WTC11 (cell line): ENCODE data around the gene IPPK. TPM values are rescaled to one million over a fixed set of nuclear protein-coding genes. Genes with fewer than 3 reads are reported as not detected.
A peak's percentile ranks its signal among the peaks of the same experiment; 100 is the strongest.

Experiments
- ATAC-seq: fragments of 200-7000 bp; cut with Tn5 transposase; 2 replicates; pipeline ENCODE4 v1.10.0; 2021; ENCODE audit warnings: mild to moderate bottlenecking, moderate library complexity
- CTCF ChIA-PET: fragments of 300-600 bp; sonication (Branson Sonifier 250); formaldehyde crosslinking; loops from one replicate; lab custom pipeline; 2021; ENCODE audit warnings: antibody characterized with exemption; lab: Charles Lee
- POLR2A ChIA-PET: fragments of 350-600 bp; sonication (Branson Sonifier 250); formaldehyde crosslinking; loops from one replicate; lab custom pipeline; 2021; ENCODE audit warnings: antibody characterized with exemption; lab: Charles Lee
- DNase-seq: peaks from one replicate; pipeline ENCODE4 v3.0.0; 2021; ENCODE audit warnings: low spot score
- H3K27ac Mint-ChIP-seq: 2 replicates; pipeline ENCODE4 v1.8.0; 2021; ENCODE audit warnings: mixed read lengths
- H3K27me3 Mint-ChIP-seq: 2 replicates; pipeline ENCODE4 v1.8.0; 2021; ENCODE audit warnings: low read depth, mild to moderate bottlenecking, moderate library complexity, mixed read lengths
- H3K36me3 Mint-ChIP-seq: 2 replicates; pipeline ENCODE4 v1.8.0; 2021; ENCODE audit warnings: mixed read lengths
- H3K4me1 Mint-ChIP-seq: 2 replicates; pipeline ENCODE4 v1.8.0; 2022; ENCODE audit warnings: mixed read lengths
- H3K4me3 Mint-ChIP-seq: 2 replicates; pipeline ENCODE4 v1.8.0; 2021; ENCODE audit warnings: mild to moderate bottlenecking, moderate library complexity, mixed read lengths
- H3K9me3 Mint-ChIP-seq: 2 replicates; pipeline ENCODE4 v1.8.0; 2021; ENCODE audit warnings: mixed read lengths
- AFF4 ChIP-seq: sonication (generic); formaldehyde crosslinking; IDR thresholded peaks from 2 replicates; pipeline ENCODE4 v1.8.1; 2023; ENCODE audit warnings: mild to moderate bottlenecking, missing genetic modification reagents, borderline replicate concordance
- ATF1 ChIP-seq: sonication (generic); formaldehyde crosslinking; IDR thresholded peaks from 2 replicates; pipeline ENCODE4 v1.8.1; 2023; ENCODE audit warnings: mild to moderate bottlenecking, moderate library complexity, missing genetic modification reagents
- CBFB ChIP-seq: sonication (generic); formaldehyde crosslinking; IDR thresholded peaks from 2 replicates; pipeline ENCODE4 v1.8.1; 2022; ENCODE audit warnings: mild to moderate bottlenecking, low read depth, missing genetic modification reagents
- ELF4 ChIP-seq: sonication (generic); formaldehyde crosslinking; IDR thresholded peaks from 2 replicates; pipeline ENCODE4 v1.8.1; 2022; ENCODE audit warnings: low read depth, mild to moderate bottlenecking, moderate library complexity, missing genetic modification reagents
- EMX1 ChIP-seq: fragments of 250-450 bp; sonication (Bioruptor Pico); IDR thresholded peaks from 2 replicates; pipeline ENCODE4 v1.8.0; 2021; ENCODE audit warnings: mild to moderate bottlenecking
- HMGA2 ChIP-seq: fragments of 250-450 bp; sonication (Bioruptor Pico); IDR thresholded peaks from 2 replicates; pipeline ENCODE4 v1.4.0; 2021; ENCODE audit warnings: mild to moderate bottlenecking, moderate library complexity
- KAT7 ChIP-seq: sonication (generic); formaldehyde crosslinking; IDR thresholded peaks from 2 replicates; pipeline ENCODE4 v1.8.1; 2023; ENCODE audit warnings: missing genetic modification reagents, mild to moderate bottlenecking, borderline replicate concordance
- MAX ChIP-seq: sonication (generic); formaldehyde crosslinking; IDR thresholded peaks from 2 replicates; pipeline ENCODE4 v1.8.0; 2022; ENCODE audit warnings: mild to moderate bottlenecking, missing genetic modification reagents
- NR1H2 ChIP-seq: sonication (generic); formaldehyde crosslinking; IDR thresholded peaks from 2 replicates; pipeline ENCODE4 v1.9.0; 2021; ENCODE audit warnings: mild to moderate bottlenecking, moderate library complexity, missing genetic modification reagents
- RORB ChIP-seq: fragments of 250-450 bp; sonication (Bioruptor Pico); IDR thresholded peaks from 2 replicates; pipeline ENCODE4 v1.9.0; 2021; ENCODE audit warnings: mild to moderate bottlenecking
- TEAD4 ChIP-seq: sonication (generic); formaldehyde crosslinking; IDR thresholded peaks from 2 replicates; pipeline ENCODE4 v1.8.0; 2022; ENCODE audit warnings: mild to moderate bottlenecking, missing genetic modification reagents
- USF2 ChIP-seq: sonication (generic); formaldehyde crosslinking; IDR thresholded peaks from 2 replicates; pipeline ENCODE4 v1.8.1; 2023; ENCODE audit warnings: mild to moderate bottlenecking, missing genetic modification reagents, moderate library complexity
- ZNF121 ChIP-seq: sonication (generic); formaldehyde crosslinking; IDR thresholded peaks from 2 replicates; pipeline ENCODE4 v1.8.0; 2023; ENCODE audit warnings: missing genetic modification reagents
- ZNF138 ChIP-seq: sonication (generic); formaldehyde crosslinking; conservative IDR thresholded peaks from 2 replicates; pipeline ENCODE4 v1.8.1; 2022; ENCODE audit warnings: mild to moderate bottlenecking, moderate library complexity, missing genetic modification reagents
- ZNF416 ChIP-seq: fragments of 250-450 bp; sonication (Bioruptor Pico); IDR thresholded peaks from 2 replicates; pipeline ENCODE4 v1.9.0; 2021; ENCODE audit warnings: mild to moderate bottlenecking, inconsistent platforms
- total RNA-seq: library from RNA; stranded (reverse); gene quantifications from 3 replicates; pipeline ENCODE4 v1.2.3, GENCODE V29; 2021
- TF ChIP-seq, protein P1 (sequence below): sonication (generic); formaldehyde crosslinking; IDR thresholded peaks from 2 replicates; pipeline ENCODE4 v1.8.1; 2022; ENCODE audit warnings: mild to moderate bottlenecking, missing genetic modification reagents, moderate library complexity, borderline replicate concordance
- TF ChIP-seq, protein P2 (sequence below): sonication (generic); formaldehyde crosslinking; IDR thresholded peaks from 2 replicates; pipeline ENCODE4 v1.8.1; 2022; ENCODE audit warnings: mild to moderate bottlenecking, moderate library complexity, missing genetic modification reagents
- TF ChIP-seq, protein P3 (sequence below): sonication (generic); formaldehyde crosslinking; IDR thresholded peaks from 2 replicates; pipeline ENCODE4 v1.8.0; 2023; ENCODE audit warnings: missing genetic modification reagents, mild to moderate bottlenecking, borderline replicate concordance
- TF ChIP-seq, protein P4 (sequence below): sonication (generic); formaldehyde crosslinking; IDR thresholded peaks from 2 replicates; pipeline ENCODE4 v1.8.1; 2022; ENCODE audit warnings: missing genetic modification reagents, borderline replicate concordance
- TF ChIP-seq, protein P5 (sequence below): fragments of 250-450 bp; sonication (Bioruptor Pico); IDR thresholded peaks from 2 replicates; pipeline ENCODE4 v1.8.0; 2021; ENCODE audit warnings: mild to moderate bottlenecking

Gene IPPK
- total RNA-seq, 1 experiment from 2014 or later: 8.6 TPM

- DNase-seq (no peak), ATAC-seq (peak; percentile 50; the same call in 1 of the 2 replicates)
- peaks cover 5% of the 10 kb centered on the region for H3K36me3 Mint-ChIP-seq
- CTCF ChIA-PET: interaction anchor here (1.1 kb wide), 1 partner anchor 88 kb away, joined by 4 read pairs; no protein-coding TSS in a partner anchor
- peaks cover 18% of the 10 kb centered on the region for H3K4me1 Mint-ChIP-seq
- H3K27ac Mint-ChIP-seq: no peak overlapping the region
- no peak for TF ChIP-seq TEAD4 (CRISPR knock-in tag)
- no peak for TF ChIP-seq EMX1 (CRISPR knock-in tag)
- TF ChIP-seq, protein P1, sequence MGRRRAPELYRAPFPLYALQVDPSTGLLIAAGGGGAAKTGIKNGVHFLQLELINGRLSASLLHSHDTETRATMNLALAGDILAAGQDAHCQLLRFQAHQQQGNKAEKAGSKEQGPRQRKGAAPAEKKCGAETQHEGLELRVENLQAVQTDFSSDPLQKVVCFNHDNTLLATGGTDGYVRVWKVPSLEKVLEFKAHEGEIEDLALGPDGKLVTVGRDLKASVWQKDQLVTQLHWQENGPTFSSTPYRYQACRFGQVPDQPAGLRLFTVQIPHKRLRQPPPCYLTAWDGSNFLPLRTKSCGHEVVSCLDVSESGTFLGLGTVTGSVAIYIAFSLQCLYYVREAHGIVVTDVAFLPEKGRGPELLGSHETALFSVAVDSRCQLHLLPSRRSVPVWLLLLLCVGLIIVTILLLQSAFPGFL: no peak
- TF ChIP-seq, protein P2, sequence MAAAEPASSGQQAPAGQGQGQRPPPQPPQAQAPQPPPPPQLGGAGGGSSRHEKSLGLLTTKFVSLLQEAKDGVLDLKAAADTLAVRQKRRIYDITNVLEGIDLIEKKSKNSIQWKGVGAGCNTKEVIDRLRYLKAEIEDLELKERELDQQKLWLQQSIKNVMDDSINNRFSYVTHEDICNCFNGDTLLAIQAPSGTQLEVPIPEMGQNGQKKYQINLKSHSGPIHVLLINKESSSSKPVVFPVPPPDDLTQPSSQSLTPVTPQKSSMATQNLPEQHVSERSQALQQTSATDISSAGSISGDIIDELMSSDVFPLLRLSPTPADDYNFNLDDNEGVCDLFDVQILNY: no peak
- no peak for TF ChIP-seq HMGA2 (CRISPR knock-in tag)
- TF ChIP-seq ELF4 (CRISPR knock-in tag): no peak
- no peak for TF ChIP-seq CBFB (CRISPR knock-in tag)
- no peak for TF ChIP-seq AFF4 (CRISPR knock-in tag)
- no peak for TF ChIP-seq KAT7 (CRISPR knock-in tag)
- no peak for TF ChIP-seq RORB (CRISPR knock-in tag)
- no peak for TF ChIP-seq ZNF138 (CRISPR knock-in tag)
- no peak for TF ChIP-seq MAX (CRISPR knock-in tag)
- TF ChIP-seq ATF1: no peak
- TF ChIP-seq USF2 (CRISPR knock-in tag): no peak
- no peak for TF ChIP-seq ZNF416 (CRISPR knock-in tag)
- no peak for TF ChIP-seq ZNF121 (CRISPR knock-in tag)
- TF ChIP-seq NR1H2 (CRISPR knock-in tag): no peak
- POLR2A ChIA-PET: no interaction called here
- H3K27me3 Mint-ChIP-seq: no peaks in the 10 kb centered on the region
- peaks cover 11% of the 10 kb centered on the region for H3K9me3 Mint-ChIP-seq
- no peak overlapping the region for H3K4me3 Mint-ChIP-seq
Observed at GRCh38 chr9:92589923-92590322, 80.0 kb downstream of the IPPK start.

GRCh38 chr9:92576175-92576574, 93.8 kb downstream of the IPPK start:
- POLR2A ChIA-PET: no interaction called here
- H3K27me3 Mint-ChIP-seq: no peaks in the 10 kb centered on the region
- no peak for DNase-seq
- no peak overlapping the region for H3K4me3 Mint-ChIP-seq
- no peaks in the 10 kb centered on the region for H3K4me1 Mint-ChIP-seq
- ATAC-seq: no peak
- peaks cover 12% of the 10 kb centered on the region for H3K36me3 Mint-ChIP-seq
- H3K27ac Mint-ChIP-seq: no peak overlapping the region
- CTCF ChIA-PET: no interaction called here
- H3K9me3 Mint-ChIP-seq: peaks cover 36% of the 10 kb centered on the region
- TF ChIP-seq, protein P3, sequence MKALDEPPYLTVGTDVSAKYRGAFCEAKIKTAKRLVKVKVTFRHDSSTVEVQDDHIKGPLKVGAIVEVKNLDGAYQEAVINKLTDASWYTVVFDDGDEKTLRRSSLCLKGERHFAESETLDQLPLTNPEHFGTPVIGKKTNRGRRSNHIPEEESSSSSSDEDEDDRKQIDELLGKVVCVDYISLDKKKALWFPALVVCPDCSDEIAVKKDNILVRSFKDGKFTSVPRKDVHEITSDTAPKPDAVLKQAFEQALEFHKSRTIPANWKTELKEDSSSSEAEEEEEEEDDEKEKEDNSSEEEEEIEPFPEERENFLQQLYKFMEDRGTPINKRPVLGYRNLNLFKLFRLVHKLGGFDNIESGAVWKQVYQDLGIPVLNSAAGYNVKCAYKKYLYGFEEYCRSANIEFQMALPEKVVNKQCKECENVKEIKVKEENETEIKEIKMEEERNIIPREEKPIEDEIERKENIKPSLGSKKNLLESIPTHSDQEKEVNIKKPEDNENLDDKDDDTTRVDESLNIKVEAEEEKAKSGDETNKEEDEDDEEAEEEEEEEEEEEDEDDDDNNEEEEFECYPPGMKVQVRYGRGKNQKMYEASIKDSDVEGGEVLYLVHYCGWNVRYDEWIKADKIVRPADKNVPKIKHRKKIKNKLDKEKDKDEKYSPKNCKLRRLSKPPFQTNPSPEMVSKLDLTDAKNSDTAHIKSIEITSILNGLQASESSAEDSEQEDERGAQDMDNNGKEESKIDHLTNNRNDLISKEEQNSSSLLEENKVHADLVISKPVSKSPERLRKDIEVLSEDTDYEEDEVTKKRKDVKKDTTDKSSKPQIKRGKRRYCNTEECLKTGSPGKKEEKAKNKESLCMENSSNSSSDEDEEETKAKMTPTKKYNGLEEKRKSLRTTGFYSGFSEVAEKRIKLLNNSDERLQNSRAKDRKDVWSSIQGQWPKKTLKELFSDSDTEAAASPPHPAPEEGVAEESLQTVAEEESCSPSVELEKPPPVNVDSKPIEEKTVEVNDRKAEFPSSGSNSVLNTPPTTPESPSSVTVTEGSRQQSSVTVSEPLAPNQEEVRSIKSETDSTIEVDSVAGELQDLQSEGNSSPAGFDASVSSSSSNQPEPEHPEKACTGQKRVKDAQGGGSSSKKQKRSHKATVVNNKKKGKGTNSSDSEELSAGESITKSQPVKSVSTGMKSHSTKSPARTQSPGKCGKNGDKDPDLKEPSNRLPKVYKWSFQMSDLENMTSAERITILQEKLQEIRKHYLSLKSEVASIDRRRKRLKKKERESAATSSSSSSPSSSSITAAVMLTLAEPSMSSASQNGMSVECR (CRISPR knock-in tag): no peak
- TF ChIP-seq, protein P4, sequence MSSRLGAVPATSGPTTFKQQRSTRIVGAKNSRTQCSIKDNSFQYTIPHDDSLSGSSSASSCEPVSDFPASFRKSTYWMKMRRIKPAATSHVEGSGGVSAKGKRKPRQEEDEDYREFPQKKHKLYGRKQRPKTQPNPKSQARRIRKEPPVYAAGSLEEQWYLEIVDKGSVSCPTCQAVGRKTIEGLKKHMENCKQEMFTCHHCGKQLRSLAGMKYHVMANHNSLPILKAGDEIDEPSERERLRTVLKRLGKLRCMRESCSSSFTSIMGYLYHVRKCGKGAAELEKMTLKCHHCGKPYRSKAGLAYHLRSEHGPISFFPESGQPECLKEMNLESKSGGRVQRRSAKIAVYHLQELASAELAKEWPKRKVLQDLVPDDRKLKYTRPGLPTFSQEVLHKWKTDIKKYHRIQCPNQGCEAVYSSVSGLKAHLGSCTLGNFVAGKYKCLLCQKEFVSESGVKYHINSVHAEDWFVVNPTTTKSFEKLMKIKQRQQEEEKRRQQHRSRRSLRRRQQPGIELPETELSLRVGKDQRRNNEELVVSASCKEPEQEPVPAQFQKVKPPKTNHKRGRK (CRISPR knock-in tag): no peak
- TF ChIP-seq, protein P2: no peak
- TF ChIP-seq, protein P5, sequence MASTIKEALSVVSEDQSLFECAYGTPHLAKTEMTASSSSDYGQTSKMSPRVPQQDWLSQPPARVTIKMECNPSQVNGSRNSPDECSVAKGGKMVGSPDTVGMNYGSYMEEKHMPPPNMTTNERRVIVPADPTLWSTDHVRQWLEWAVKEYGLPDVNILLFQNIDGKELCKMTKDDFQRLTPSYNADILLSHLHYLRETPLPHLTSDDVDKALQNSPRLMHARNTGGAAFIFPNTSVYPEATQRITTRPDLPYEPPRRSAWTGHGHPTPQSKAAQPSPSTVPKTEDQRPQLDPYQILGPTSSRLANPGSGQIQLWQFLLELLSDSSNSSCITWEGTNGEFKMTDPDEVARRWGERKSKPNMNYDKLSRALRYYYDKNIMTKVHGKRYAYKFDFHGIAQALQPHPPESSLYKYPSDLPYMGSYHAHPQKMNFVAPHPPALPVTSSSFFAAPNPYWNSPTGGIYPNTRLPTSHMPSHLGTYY (CRISPR knock-in tag): no peak
